ENCODE data around the gene VPS37D. TPM values are rescaled to one million over a fixed set of nuclear protein-coding genes. Genes with fewer than 3 reads are reported as not detected.
A peak's percentile ranks its signal among the peaks of the same experiment; 100 is the strongest.

Gene VPS37D
- total RNA-seq, 1 donor from 2014 or later = 17.2 TPM

DNA sequence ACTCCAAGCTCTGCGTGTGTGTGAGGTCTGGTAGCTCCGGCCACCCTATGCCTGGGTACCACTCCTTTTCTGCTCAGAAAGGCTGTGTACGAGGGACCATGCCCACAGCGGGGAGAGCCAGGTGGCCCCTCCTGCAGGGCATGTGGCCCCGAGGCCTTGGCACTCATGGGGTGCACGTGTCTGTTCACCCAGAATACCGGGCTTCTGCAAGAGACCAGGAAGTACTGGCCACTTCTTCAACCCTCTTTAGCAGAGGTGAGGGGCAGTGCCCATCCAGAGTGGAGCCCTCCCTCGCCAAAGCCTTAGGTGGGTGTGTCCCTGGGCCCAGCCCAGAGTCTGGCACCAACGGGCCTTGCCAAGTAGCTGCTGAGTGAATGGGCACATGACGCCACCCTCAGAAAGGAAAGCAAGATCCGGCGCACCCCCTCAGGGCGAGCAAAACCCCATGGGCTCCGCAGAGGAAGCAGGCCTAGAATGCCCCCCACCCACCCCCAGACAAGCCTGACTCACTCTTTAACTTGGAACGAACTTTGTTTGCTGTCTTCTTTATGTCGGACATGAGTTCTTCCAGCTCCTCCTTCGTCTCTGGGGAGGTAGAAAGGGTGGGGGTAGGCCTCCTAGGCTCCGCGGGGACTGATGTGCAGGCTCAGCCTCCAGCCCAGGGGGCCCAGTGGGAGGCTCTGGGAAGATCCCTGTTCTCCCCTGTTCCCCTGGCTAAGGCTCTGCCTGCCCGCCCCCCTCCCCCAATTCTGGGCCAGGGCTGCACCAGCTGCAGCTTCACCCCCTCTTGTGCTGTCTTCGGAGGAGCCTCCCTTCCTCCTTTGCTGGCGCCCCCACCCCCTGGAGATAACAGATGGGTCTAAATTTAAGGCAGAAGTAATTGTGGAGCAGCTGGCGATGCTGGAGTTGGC lies 37.3 kb downstream of the VPS37D start:
- Mint-ChIP-seq H3K9me3 (ENCODE audit: unreplicated experiment) (peaks cover 5% of the 10 kb centered on the region), H3K4me3 (ENCODE audit: unreplicated experiment) (peak overlapping the region; percentile 46), H3K36me3 (ENCODE audit: unreplicated experiment) (no peaks in the 10 kb centered on the region), H3K4me1 (ENCODE audit: low read depth, unreplicated experiment) (peaks cover 21% of the 10 kb centered on the region), H3K27me3 (ENCODE audit: unreplicated experiment) (peaks cover 4% of the 10 kb centered on the region), H3K27ac (ENCODE audit: unreplicated experiment) (no peak overlapping the region)
- no peak for TF ChIP-seq CTCF (IDR thresholded peaks at IDR 0.05; ENCODE audit: partially characterized antibody, unreplicated experiment)
- DNase-seq = no peak

DNA sequence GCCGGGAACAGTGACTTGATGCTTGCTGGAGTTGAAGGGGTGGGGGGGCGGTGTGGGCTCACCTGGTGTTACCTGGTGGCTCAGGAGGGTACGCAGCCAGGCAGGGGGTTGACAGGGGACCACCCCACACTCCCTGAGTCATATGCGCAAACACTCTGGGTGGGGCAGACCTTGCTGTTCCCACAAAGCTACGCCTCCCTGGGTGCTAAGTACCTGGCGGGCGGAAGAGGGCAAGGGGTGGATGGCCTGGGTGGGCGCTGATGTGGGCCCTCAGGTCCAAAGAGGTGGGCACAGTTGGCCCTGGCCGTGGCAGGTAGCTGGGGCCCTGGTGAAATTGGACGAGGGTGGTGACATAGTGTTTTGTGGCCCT lies 37.9 kb downstream of the VPS37D start:
- peak overlapping the region; percentile 46 for H3K4me3 Mint-ChIP-seq (ENCODE audit: unreplicated experiment)
- H3K36me3 Mint-ChIP-seq (ENCODE audit: unreplicated experiment) = no peaks in the 10 kb centered on the region
- peaks cover 5% of the 10 kb centered on the region for H3K9me3 Mint-ChIP-seq (ENCODE audit: unreplicated experiment)
- peaks cover 4% of the 10 kb centered on the region for H3K27me3 Mint-ChIP-seq (ENCODE audit: unreplicated experiment)
- H3K4me1 Mint-ChIP-seq (ENCODE audit: low read depth, unreplicated experiment) = peaks cover 20% of the 10 kb centered on the region
- no peak overlapping the region for H3K27ac Mint-ChIP-seq (ENCODE audit: unreplicated experiment)
- DNase-seq = no peak
- no peak for TF ChIP-seq CTCF (IDR thresholded peaks at IDR 0.05; ENCODE audit: partially characterized antibody, unreplicated experiment)

GRCh38 chr7:73706126-73707044 lies 38.8 kb downstream of the VPS37D start:
- Mint-ChIP-seq H3K27ac (ENCODE audit: unreplicated experiment) (peak overlapping the region; percentile 82), H3K36me3 (ENCODE audit: unreplicated experiment) (no peaks in the 10 kb centered on the region), H3K4me1 (ENCODE audit: low read depth, unreplicated experiment) (peaks cover 20% of the 10 kb centered on the region), H3K27me3 (ENCODE audit: unreplicated experiment) (peaks cover 4% of the 10 kb centered on the region), H3K9me3 (ENCODE audit: unreplicated experiment) (peaks cover 6% of the 10 kb centered on the region), H3K4me3 (ENCODE audit: unreplicated experiment) (no peak overlapping the region)
- no peak for TF ChIP-seq CTCF (IDR thresholded peaks at IDR 0.05; ENCODE audit: partially characterized antibody, unreplicated experiment)
- DNase-seq = no peak

- peak overlapping the region; percentile 82 for H3K27ac Mint-ChIP-seq (ENCODE audit: unreplicated experiment)
- no peaks in the 10 kb centered on the region for H3K36me3 Mint-ChIP-seq (ENCODE audit: unreplicated experiment)
- peaks cover 1% of the 10 kb centered on the region for H3K9me3 Mint-ChIP-seq (ENCODE audit: unreplicated experiment)
- H3K27me3 Mint-ChIP-seq (ENCODE audit: unreplicated experiment) = peaks cover under 1% of the 10 kb centered on the region
- H3K4me1 Mint-ChIP-seq (ENCODE audit: low read depth, unreplicated experiment) = peaks cover 22% of the 10 kb centered on the region
- TF ChIP-seq CTCF (IDR thresholded peaks at IDR 0.05; ENCODE audit: partially characterized antibody, unreplicated experiment) = no peak
- no peak overlapping the region for H3K4me3 Mint-ChIP-seq (ENCODE audit: unreplicated experiment)
- DNase-seq = peak; percentile 79
Measured at GRCh38 chr7:73707045-73707631, 39.5 kb downstream of the VPS37D start.
